GM23248 (cell line): ENCODE results near the gene SYNPO2. TPM values are rescaled to one million over a fixed set of nuclear protein-coding genes. Genes with fewer than 3 reads are reported as not detected.
A peak's percentile ranks its signal among the peaks of the same experiment; 100 is the strongest.

Source experiments
- DNase-seq: peaks from one replicate; pipeline ENCODE4 v3.0.0-alpha.2; 2015
- H2AFZ ChIP-seq: fragments of 200-600 bp; sonication (generic); 2 replicates; pipeline ENCODE4 v1.6.1; 2016; ENCODE audit warnings: antibody characterized with exemption
- H3F3A ChIP-seq: fragments of 200-600 bp; sonication (generic); 2 replicates; pipeline ENCODE4 v1.6.1; 2016; ENCODE audit warnings: mild to moderate bottlenecking, antibody characterized with exemption, mixed run types; ENCODE audit not compliant: insufficient read depth
- H3K27ac ChIP-seq: fragments of 200-600 bp; sonication (generic); 2 replicates; pipeline ENCODE4 v1.5.1; 2016; ENCODE audit warnings: mild to moderate bottlenecking
- H3K27me3 ChIP-seq: fragments of 200-600 bp; sonication (generic); replicated peaks from 2 replicates; pipeline ENCODE4 v1.6.1; 2016; ENCODE audit warnings: mild to moderate bottlenecking; ENCODE audit not compliant: insufficient read depth
- H3K36me3 ChIP-seq: fragments of 200-600 bp; sonication (generic); 2 replicates; pipeline ENCODE4 v1.6.1; 2016; ENCODE audit warnings: low read depth, mild to moderate bottlenecking
- H3K4me1 ChIP-seq: fragments of 200-600 bp; sonication (generic); 2 replicates; pipeline ENCODE4 v1.6.1; 2016; ENCODE audit warnings: mild to moderate bottlenecking; ENCODE audit not compliant: insufficient read depth
- H3K4me2 ChIP-seq: fragments of 200-600 bp; sonication (generic); one replicate; pipeline ENCODE4 v1.6.1; 2016; ENCODE audit warnings: mild to moderate bottlenecking; ENCODE audit not compliant: unreplicated experiment
- H3K4me3 ChIP-seq: fragments of 200-600 bp; sonication (generic); 2 replicates; pipeline ENCODE4 v1.5.1; 2016; ENCODE audit warnings: mild to moderate bottlenecking
- H3K79me2 ChIP-seq: fragments of 200-600 bp; sonication (generic); 2 replicates; pipeline ENCODE4 v1.6.1; 2016; ENCODE audit warnings: mild to moderate bottlenecking; ENCODE audit not compliant: insufficient read depth
- H3K9ac ChIP-seq: fragments of 200-600 bp; sonication (generic); 2 replicates; pipeline ENCODE4 v1.6.1; 2016; ENCODE audit warnings: mild to moderate bottlenecking
- H3K9me2 ChIP-seq: fragments of 200-600 bp; sonication (generic); 2 replicates; pipeline ENCODE4 v1.6.1; 2016; ENCODE audit warnings: mixed run types, mild to moderate bottlenecking, moderate library complexity; ENCODE audit not compliant: insufficient read depth
- H3K9me3 ChIP-seq: fragments of 200-600 bp; sonication (generic); one replicate; pipeline ENCODE4 v1.6.1; 2017; ENCODE audit warnings: low read depth
- H4K20me1 ChIP-seq: fragments of 200-600 bp; sonication (generic); 2 replicates; pipeline ENCODE4 v1.6.0; 2016; ENCODE audit not compliant: insufficient read depth
- EZH2 ChIP-seq: fragments of 200-600 bp; sonication (generic); IDR thresholded peaks from 2 replicates; pipeline ENCODE4 v1.6.1; 2018; ENCODE audit warnings: antibody characterized with exemption, mild to moderate bottlenecking; ENCODE audit not compliant: insufficient read depth, poor library complexity, severe bottlenecking
- EZH2phosphoT487 ChIP-seq: fragments of 200-600 bp; sonication (generic); IDR thresholded peaks from 2 replicates; pipeline ENCODE4 v1.6.1; 2018; ENCODE audit warnings: antibody characterized with exemption, moderate library complexity, mild to moderate bottlenecking, low read depth; ENCODE audit not compliant: insufficient read depth
- WGBS, 2 experiments: methylation state at CpG; one replicate each; pipeline ENCODE4 v1.1.6; 2015 to 2017; ENCODE audit warnings: low lambda C conversion rate in 2 of 2, low coverage in 1 of 2; ENCODE audit errors: missing lambda C conversion rate in 2 of 2; 5-methylcytosine and 5-hydroxymethylcytosine counted together
- in situ Hi-C: fragments of 300-500 bp; cut with MboI; formaldehyde crosslinking; loops from 2 replicates; pipeline ENCODE4 v1.15.0; 2020
- polyA plus RNA-seq: library from polyadenylated mRNA; unstranded; fragments of >200 nt; fragmentation: Nextera tagmentation; extraction: Ambion mirVana; gene quantifications from 2 replicates; pipeline ENCODE4 v1.2.1, GENCODE V29; 2016
- total RNA-seq: library from RNA; depleted of rRNA; stranded (reverse); fragments of >200 nt; shearing (Covaris generic); gene quantifications from 2 replicates; pipeline ENCODE4 v1.2.3, GENCODE V29; 2014

Gene SYNPO2
- total and polyA plus RNA-seq, 2 experiments from 2014 or later = 3.1 to 5.0 TPM

DNA sequence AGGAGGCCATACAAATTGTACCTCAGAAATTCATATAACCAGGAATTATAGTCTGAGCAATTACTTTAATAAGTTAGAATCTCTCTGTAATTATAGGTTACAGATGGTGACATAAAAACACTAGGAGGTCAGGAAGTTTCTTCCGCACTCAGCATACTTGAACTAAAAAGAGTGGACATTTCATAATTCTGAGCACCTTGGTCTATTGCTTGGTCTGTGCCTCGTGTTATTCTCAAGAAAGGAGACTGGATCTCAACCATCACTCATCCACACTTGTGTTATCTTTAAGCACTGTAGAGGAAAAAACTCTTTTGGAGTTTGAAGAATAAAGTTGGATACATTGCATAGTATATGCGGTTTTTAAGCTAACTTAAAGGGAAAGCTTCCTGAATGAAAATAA lies 91.1 kb downstream of the SYNPO2 start:
- Histone ChIP-seq H3K4me1 (peaks cover 30% of the 10 kb centered on the region), H3K79me2 (no peaks in the 10 kb centered on the region), H3K27me3 (no peaks in the 10 kb centered on the region), H3K9me2 (no peaks in the 10 kb centered on the region; the same call in 1 of the 2 replicates), H4K20me1 (no peaks in the 10 kb centered on the region), H3F3A (peaks cover 16% of the 10 kb centered on the region), H3K36me3 (no peaks in the 10 kb centered on the region), H3K9me3 (no peaks in the 10 kb centered on the region), H3K27ac (no peak overlapping the region), H3K9ac (no peak overlapping the region), H2AFZ (no peak overlapping the region), H3K4me3 (no peak overlapping the region), H3K4me2 (no peak overlapping the region)
- in situ Hi-C loops = loop anchor here (10.0 kb wide), 1 partner anchor 315 kb away; no protein-coding TSS in a partner anchor
- WGBS, 2 experiments = 84 to 86% methylated on average over 3 of the region's 3 CpGs
- DNase-seq = no peak
- TF ChIP-seq EZH2 (no peak), EZH2phosphoT487 (no peak)

DNA sequence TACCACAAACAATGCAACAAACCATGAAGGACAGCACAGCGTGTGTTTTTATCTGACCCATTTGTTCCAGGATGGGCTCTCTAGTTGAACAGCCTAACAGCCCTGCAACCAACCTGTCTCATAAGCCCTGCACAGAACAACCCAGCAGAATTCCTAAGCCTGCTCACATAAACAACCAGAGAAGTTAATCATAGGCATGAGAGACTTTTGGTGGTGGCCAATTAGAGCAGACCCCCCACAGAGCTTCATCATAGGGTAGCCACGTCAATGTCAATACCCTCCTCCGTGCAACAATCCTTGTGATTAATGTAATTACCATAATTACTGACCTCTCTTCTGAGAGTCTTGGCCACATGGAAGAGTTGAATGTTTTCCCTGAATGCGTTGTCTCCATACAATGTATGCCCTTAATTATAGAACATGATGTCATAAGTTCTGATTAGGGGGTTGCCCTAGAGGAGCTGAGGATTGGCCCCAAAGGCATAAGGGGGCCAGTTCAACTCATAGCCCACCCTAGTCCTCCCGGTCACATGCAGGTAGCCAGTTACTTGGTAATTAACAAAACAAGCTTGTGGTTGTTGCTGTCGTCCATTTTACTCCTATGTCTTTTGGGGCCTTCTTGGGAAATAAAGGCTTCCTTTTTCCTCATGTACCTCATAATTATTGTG lies 92.7 kb downstream of the SYNPO2 start:
- Histone ChIP-seq H3K4me2 (peak overlapping the region; percentile 39), H3K27me3 (no peaks in the 10 kb centered on the region), H3K27ac (peak overlapping the region; percentile 44), H2AFZ (peak overlapping the region; percentile 43), H3K4me1 (peaks cover 23% of the 10 kb centered on the region), H3K36me3 (no peaks in the 10 kb centered on the region), H3K9ac (peak overlapping the region; percentile 21; the same call in 1 of the 2 replicates), H3K9me3 (no peaks in the 10 kb centered on the region), H3K9me2 (no peaks in the 10 kb centered on the region; the same call in 1 of the 2 replicates), H3K79me2 (no peaks in the 10 kb centered on the region), H3K4me3 (no peak overlapping the region), H3F3A (peaks cover 9% of the 10 kb centered on the region), H4K20me1 (no peaks in the 10 kb centered on the region)
- TF ChIP-seq EZH2 (no peak), EZH2phosphoT487 (no peak)
- in situ Hi-C loops = loop anchor here (10.0 kb wide), 1 partner anchor 313 kb away; no protein-coding TSS in a partner anchor
- WGBS, 2 experiments = 27 to 29% methylated on average over 6 of the region's 6 CpGs
- peak; percentile 57 for DNase-seq

DNA sequence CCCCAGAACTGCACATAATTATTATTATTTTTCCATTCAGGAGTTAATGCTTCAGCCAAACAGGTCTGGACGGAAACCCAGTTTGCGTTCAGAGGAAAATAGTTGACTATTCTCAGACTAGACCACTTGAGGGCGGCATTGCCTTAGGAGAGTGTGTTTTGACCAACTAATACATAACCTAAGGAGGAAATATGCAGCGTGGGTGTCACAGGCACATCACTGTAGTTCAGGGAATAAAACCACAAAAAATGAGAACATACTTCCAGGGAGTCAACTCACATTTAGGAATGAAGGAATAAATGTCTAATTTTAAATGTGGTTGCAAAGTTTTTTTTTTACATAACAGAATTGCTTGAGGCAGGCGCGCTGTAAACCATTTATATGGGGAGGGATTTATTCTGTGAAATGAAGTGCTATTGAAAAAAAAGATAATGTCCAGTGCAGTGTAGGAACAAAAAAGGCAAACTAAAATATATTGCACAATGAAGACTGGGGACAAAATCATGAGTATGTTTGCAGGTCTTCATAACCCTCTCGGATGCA lies 93.3 kb downstream of the SYNPO2 start:
- no peaks in the 10 kb centered on the region for H3K9me3 ChIP-seq
- H3K9me2 ChIP-seq = no peaks in the 10 kb centered on the region; the same call in 1 of the 2 replicates
- H3F3A ChIP-seq = peaks cover 9% of the 10 kb centered on the region
- H3K4me1 ChIP-seq = peaks cover 23% of the 10 kb centered on the region
- 26 to 30% methylated on average over 7 of the region's 7 CpGs for WGBS, 2 experiments
- H3K4me3 ChIP-seq = no peak overlapping the region; the same call in 1 of the 2 replicates
- DNase-seq = peak; percentile 97
- H3K36me3 ChIP-seq = no peaks in the 10 kb centered on the region
- in situ Hi-C loops = loop anchor here (10.0 kb wide), 1 partner anchor 313 kb away; no protein-coding TSS in a partner anchor
- H4K20me1 ChIP-seq = no peaks in the 10 kb centered on the region
- no peaks in the 10 kb centered on the region for H3K79me2 ChIP-seq
- H3K4me2 ChIP-seq = peak overlapping the region; percentile 60
- TF ChIP-seq EZH2 (no peak), EZH2phosphoT487 (no peak)
- no peaks in the 10 kb centered on the region for H3K27me3 ChIP-seq
- H3K9ac ChIP-seq = peak overlapping the region; percentile 21; the same call in 1 of the 2 replicates
- H3K27ac ChIP-seq = peak overlapping the region; percentile 44
- peak overlapping the region; percentile 43 for H2AFZ ChIP-seq

DNA sequence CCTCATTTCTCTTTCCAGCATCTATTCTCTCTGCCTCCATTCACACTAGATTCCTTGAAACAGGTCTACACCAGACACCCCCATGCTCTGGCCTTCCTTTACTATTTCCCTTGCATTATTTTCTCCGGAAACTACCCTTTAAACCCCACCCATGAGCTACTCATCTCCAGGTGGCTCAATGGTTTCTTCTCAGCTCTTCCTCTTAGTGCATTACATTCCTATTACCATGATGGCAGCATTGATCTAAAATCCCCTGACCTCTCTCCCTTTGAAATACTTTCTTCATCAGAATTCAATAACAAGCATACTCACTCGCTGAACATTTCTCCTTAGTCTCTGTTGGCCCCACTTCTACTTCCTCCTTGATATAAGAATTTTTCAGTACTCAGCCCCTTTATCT lies 94.6 kb downstream of the SYNPO2 start:
- H3K79me2 ChIP-seq = no peaks in the 10 kb centered on the region
- no peak overlapping the region for H3K27ac ChIP-seq
- H4K20me1 ChIP-seq = no peaks in the 10 kb centered on the region
- 95 to 96% methylated on average over 2 of the region's 2 CpGs for WGBS, 2 experiments
- peaks cover 21% of the 10 kb centered on the region for H3F3A ChIP-seq
- no peaks in the 10 kb centered on the region; the same call in 1 of the 2 replicates for H3K9me2 ChIP-seq
- no peaks in the 10 kb centered on the region for H3K27me3 ChIP-seq
- H3K4me3 ChIP-seq = no peak overlapping the region
- in situ Hi-C loops = loop anchor here (10.0 kb wide), 1 partner anchor 312 kb away; no protein-coding TSS in a partner anchor
- TF ChIP-seq EZH2phosphoT487 (no peak), EZH2 (no peak)
- no peak overlapping the region for H3K4me2 ChIP-seq
- no peaks in the 10 kb centered on the region for H3K36me3 ChIP-seq
- H3K9me3 ChIP-seq = no peaks in the 10 kb centered on the region
- no peak overlapping the region for H2AFZ ChIP-seq
- H3K4me1 ChIP-seq = peaks cover 33% of the 10 kb centered on the region
- no peak for DNase-seq
- H3K9ac ChIP-seq = no peak overlapping the region
